Measurements from ENCODE around the gene KPTN.

The KPTN gene

DNA sequence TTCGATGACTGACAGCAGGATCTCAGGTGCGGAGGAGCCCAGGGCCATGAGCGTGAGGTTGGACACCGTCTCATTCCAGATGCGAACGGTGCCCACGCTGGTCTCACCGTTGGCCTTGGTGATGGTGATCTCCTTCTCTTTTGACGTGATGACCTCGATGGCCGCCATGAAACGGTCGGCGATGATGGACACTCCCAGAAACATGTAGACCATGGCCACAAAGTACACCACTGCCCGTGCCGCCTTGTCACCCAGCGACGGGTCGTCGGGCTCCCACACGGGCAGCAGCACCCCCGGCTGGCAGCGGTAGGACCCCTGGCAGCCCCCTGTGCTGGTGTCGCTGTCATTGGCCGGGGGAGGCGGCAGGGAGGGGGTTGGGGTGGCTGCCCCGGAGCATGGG lies 18.1 kb downstream of the KPTN start:
- no peaks in the 10 kb centered on the region for H3K4me1 ChIP-seq (ENCODE audit: low read length)
- H3K27ac ChIP-seq (ENCODE audit: low read length): no peak overlapping the region
- H3K4me2 ChIP-seq (ENCODE audit: low read depth, low read length): no peak overlapping the region
- H4K20me1 ChIP-seq (ENCODE audit: insufficient read depth, low read length): no peaks in the 10 kb centered on the region
- H3K9me2 ChIP-seq (replicated peaks; ENCODE audit: insufficient read depth, low read length): no peaks in the 10 kb centered on the region
- H2AFZ ChIP-seq (ENCODE audit: low read length): no peak overlapping the region
- H3K36me3 ChIP-seq (replicated peaks; ENCODE audit: insufficient read depth, low read length): no peaks in the 10 kb centered on the region
- H3K9me3 ChIP-seq (replicated peaks; ENCODE audit: insufficient read depth, low read length): no peaks in the 10 kb centered on the region
- H3F3A ChIP-seq (ENCODE audit: insufficient read depth, low read length): no peaks in the 10 kb centered on the region
- peaks cover 93% of the 10 kb centered on the region for H3K27me3 ChIP-seq (replicated peaks; ENCODE audit: insufficient read depth, low read length)
- no peaks in the 10 kb centered on the region for H3K79me2 ChIP-seq (ENCODE audit: low read length)
- no peak overlapping the region for H3K4me3 ChIP-seq (ENCODE audit: low read length)
- no peak for DNase-seq
- no peak for TF ChIP-seq EZH2phosphoT487 (IDR thresholded peaks at IDR 0.05; ENCODE audit: low read length)
- no peak for TF ChIP-seq EZH2 (optimal IDR thresholded peaks at IDR 0.05; ENCODE audit: low read depth, low read length)
- TF ChIP-seq CTCF (IDR thresholded peaks at IDR 0.05; ENCODE audit: low read length): no peak
- no peak overlapping the region for H3K9ac ChIP-seq (ENCODE audit: low read length)

GRCh38 chr19:47464675-47465419 lies 19.2 kb downstream of the KPTN start:
- Histone ChIP-seq H2AFZ (ENCODE audit: low read length) (no peak overlapping the region), H3K9me2 (replicated peaks; ENCODE audit: insufficient read depth, low read length) (no peaks in the 10 kb centered on the region), H3K9me3 (replicated peaks; ENCODE audit: insufficient read depth, low read length) (no peaks in the 10 kb centered on the region), H3K4me2 (ENCODE audit: low read depth, low read length) (no peak overlapping the region), H3K36me3 (replicated peaks; ENCODE audit: insufficient read depth, low read length) (no peaks in the 10 kb centered on the region), H3K79me2 (ENCODE audit: low read length) (no peaks in the 10 kb centered on the region), H3F3A (ENCODE audit: insufficient read depth, low read length) (no peaks in the 10 kb centered on the region), H3K27me3 (replicated peaks; ENCODE audit: insufficient read depth, low read length) (peaks cover 86% of the 10 kb centered on the region), H3K4me3 (ENCODE audit: low read length) (no peak overlapping the region), H3K27ac (ENCODE audit: low read length) (no peak overlapping the region), H4K20me1 (ENCODE audit: insufficient read depth, low read length) (no peaks in the 10 kb centered on the region), H3K4me1 (ENCODE audit: low read length) (no peaks in the 10 kb centered on the region), H3K9ac (ENCODE audit: low read length) (no peak overlapping the region)
- no peak for DNase-seq
- TF ChIP-seq EZH2 (optimal IDR thresholded peaks at IDR 0.05; ENCODE audit: low read depth, low read length): no peak
- TF ChIP-seq EZH2phosphoT487 (IDR thresholded peaks at IDR 0.05; ENCODE audit: low read length): no peak
- TF ChIP-seq CTCF (IDR thresholded peaks at IDR 0.05; ENCODE audit: low read length): no peak

DNA sequence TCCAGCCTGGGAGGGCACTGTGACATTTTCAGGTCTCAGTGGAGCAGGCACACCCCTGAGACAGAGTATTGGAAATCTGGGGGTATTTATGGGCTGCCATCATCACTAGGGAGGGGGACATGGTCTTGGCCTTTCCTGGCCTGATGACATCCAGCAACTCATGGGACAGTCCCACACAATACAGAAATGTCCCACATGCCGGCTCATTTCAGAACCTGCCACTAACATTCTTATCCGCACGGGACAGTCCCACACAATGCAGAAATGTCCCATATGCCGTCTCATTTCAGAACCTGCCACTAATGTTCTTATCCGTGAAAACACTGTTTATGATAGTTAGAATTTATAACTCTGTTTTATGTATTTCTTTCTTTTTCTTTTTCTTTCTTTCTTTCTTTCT lies 22.1 kb downstream of the KPTN start:
- Histone ChIP-seq H3K9me3 (replicated peaks; ENCODE audit: insufficient read depth, low read length) (no peaks in the 10 kb centered on the region), H3K27ac (ENCODE audit: low read length) (no peak overlapping the region), H3K27me3 (replicated peaks; ENCODE audit: insufficient read depth, low read length) (peaks cover 83% of the 10 kb centered on the region), H3K9ac (ENCODE audit: low read length) (no peak overlapping the region), H3F3A (ENCODE audit: insufficient read depth, low read length) (no peaks in the 10 kb centered on the region), H3K4me2 (ENCODE audit: low read depth, low read length) (no peak overlapping the region), H3K4me1 (ENCODE audit: low read length) (no peaks in the 10 kb centered on the region), H2AFZ (ENCODE audit: low read length) (no peak overlapping the region), H3K79me2 (ENCODE audit: low read length) (no peaks in the 10 kb centered on the region), H3K36me3 (replicated peaks; ENCODE audit: insufficient read depth, low read length) (no peaks in the 10 kb centered on the region), H3K9me2 (replicated peaks; ENCODE audit: insufficient read depth, low read length) (no peaks in the 10 kb centered on the region), H4K20me1 (ENCODE audit: insufficient read depth, low read length) (no peaks in the 10 kb centered on the region), H3K4me3 (ENCODE audit: low read length) (no peak overlapping the region)
- TF ChIP-seq EZH2phosphoT487 (IDR thresholded peaks at IDR 0.05; ENCODE audit: low read length): no peak
- DNase-seq: no peak

DNA sequence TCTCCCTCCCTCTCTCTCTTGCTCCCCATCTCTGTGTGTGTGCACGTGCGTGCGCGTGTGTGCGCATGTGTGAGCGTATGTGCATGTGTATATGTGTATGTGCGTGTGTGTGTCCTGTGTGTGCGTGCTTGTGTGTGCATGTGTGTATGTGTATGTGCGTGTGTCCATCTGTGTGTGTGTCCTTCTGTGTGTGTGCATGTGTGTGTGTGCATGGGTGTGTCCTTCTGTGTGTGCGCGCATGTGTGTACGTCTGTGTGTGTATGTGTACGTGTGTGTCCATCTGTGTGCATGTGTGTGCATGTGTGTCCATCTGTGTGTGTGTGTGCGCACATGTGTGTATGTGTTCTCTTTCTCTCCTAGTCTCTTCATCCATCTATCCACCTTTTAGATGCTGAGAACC lies 24.5 kb downstream of the KPTN start:
- no peak overlapping the region for H3K4me3 ChIP-seq (ENCODE audit: low read length)
- no peaks in the 10 kb centered on the region for H3K4me1 ChIP-seq (ENCODE audit: low read length)
- H3F3A ChIP-seq (ENCODE audit: insufficient read depth, low read length): no peaks in the 10 kb centered on the region
- H3K9me3 ChIP-seq (replicated peaks; ENCODE audit: insufficient read depth, low read length): no peaks in the 10 kb centered on the region
- TF ChIP-seq EZH2phosphoT487 (IDR thresholded peaks at IDR 0.05; ENCODE audit: low read length) (no peak), EZH2 (optimal IDR thresholded peaks at IDR 0.05; ENCODE audit: low read depth, low read length) (no peak), CTCF (IDR thresholded peaks at IDR 0.05; ENCODE audit: low read length) (no peak)
- H3K36me3 ChIP-seq (replicated peaks; ENCODE audit: insufficient read depth, low read length): no peaks in the 10 kb centered on the region
- no peak for DNase-seq
- no peaks in the 10 kb centered on the region for H4K20me1 ChIP-seq (ENCODE audit: insufficient read depth, low read length)
- no peak overlapping the region for H3K27ac ChIP-seq (ENCODE audit: low read length)
- H3K9me2 ChIP-seq (replicated peaks; ENCODE audit: insufficient read depth, low read length): no peaks in the 10 kb centered on the region
- H3K79me2 ChIP-seq (ENCODE audit: low read length): no peaks in the 10 kb centered on the region
- H3K4me2 ChIP-seq (ENCODE audit: low read depth, low read length): no peak overlapping the region
- peaks cover 80% of the 10 kb centered on the region for H3K27me3 ChIP-seq (replicated peaks; ENCODE audit: insufficient read depth, low read length)
- no peak overlapping the region for H2AFZ ChIP-seq (ENCODE audit: low read length)
- H3K9ac ChIP-seq (ENCODE audit: low read length): no peak overlapping the region

Measured in MM.1S (cell line).